ENCODE measurements around the gene SCYGR3. TPM values are rescaled to one million over a fixed set of nuclear protein-coding genes. Genes with fewer than 3 reads are reported as not detected.

Gene SCYGR3
- total RNA-seq, 1 experiment from 2014 or later: not detected

- Histone ChIP-seq H3K4me1 (peaks cover 12% of the 10 kb centered on the region; the same call in 1 of the 2 replicates), H3K9me3 (no peaks in the 10 kb centered on the region), H3K27me3 (replicated peaks; ENCODE audit: control insufficient read depth, insufficient read depth, low read length) (no peaks in the 10 kb centered on the region), H3K36me3 (ENCODE audit: control insufficient read depth, insufficient read depth, low read length) (no peaks in the 10 kb centered on the region), H3K4me3 (ENCODE audit: low read depth, low read length) (no peak overlapping the region)
- H3K27me3 Mint-ChIP-seq (ENCODE audit: insufficient read depth, unreplicated experiment): no peaks in the 10 kb centered on the region
- H3K36me3 Mint-ChIP-seq (ENCODE audit: insufficient read depth, unreplicated experiment): peaks cover 9% of the 10 kb centered on the region
- H3K9me3 Mint-ChIP-seq (ENCODE audit: unreplicated experiment): no peaks in the 10 kb centered on the region
- ChIA-PET POLR2A (no interaction called here), CTCF (no interaction called here)
- TF ChIP-seq CTCF (IDR thresholded peaks at IDR 0.05; ENCODE audit: insufficient read depth in 1 of 2, low read depth in 1 of 2, low read length in 1 of 2, severe bottlenecking in 1 of 2, unreplicated experiment in 1 of 2): no peak
- no peak overlapping the region for H3K4me3 Mint-ChIP-seq (ENCODE audit: unreplicated experiment)
- DNase-seq: no peak
- BruUV-seq (replicated peaks): no TSS peak
- no peak overlapping the region for H3K27ac Mint-ChIP-seq (ENCODE audit: unreplicated experiment)
- intact Hi-C loops (cut with micrococcal nuclease; ENCODE audit: unreplicated experiment): loop anchor here (5.0 to 10.0 kb wide), 3 partner anchors 169 to 441 kb away; no protein-coding TSS in a partner anchor
- peaks cover 20% of the 10 kb centered on the region for H3K4me1 Mint-ChIP-seq (ENCODE audit: low read depth, unreplicated experiment)
Observed at GRCh38 chr2:227576110-227576509, 38.5 kb downstream of the SCYGR3 start.

- Mint-ChIP-seq H3K36me3 (ENCODE audit: insufficient read depth, unreplicated experiment) (peaks cover 33% of the 10 kb centered on the region), H3K9me3 (ENCODE audit: unreplicated experiment) (no peaks in the 10 kb centered on the region), H3K4me1 (ENCODE audit: low read depth, unreplicated experiment) (no peaks in the 10 kb centered on the region), H3K27me3 (ENCODE audit: insufficient read depth, unreplicated experiment) (no peaks in the 10 kb centered on the region), H3K27ac (ENCODE audit: unreplicated experiment) (peak overlapping the region; percentile 9), H3K4me3 (ENCODE audit: unreplicated experiment) (no peak overlapping the region)
- no peaks in the 10 kb centered on the region for H3K9me3 ChIP-seq
- H3K4me3 ChIP-seq (ENCODE audit: low read depth, low read length): no peak overlapping the region
- no TSS peak for BruUV-seq (replicated peaks)
- ChIA-PET POLR2A (no interaction called here), CTCF (no interaction called here)
- DNase-seq: no peak
- TF ChIP-seq CTCF (IDR thresholded peaks at IDR 0.05; ENCODE audit: insufficient read depth in 1 of 2, low read depth in 1 of 2, low read length in 1 of 2, severe bottlenecking in 1 of 2, unreplicated experiment in 1 of 2): no peak
- H3K27me3 ChIP-seq (replicated peaks; ENCODE audit: control insufficient read depth, insufficient read depth, low read length): no peaks in the 10 kb centered on the region
- H3K36me3 ChIP-seq (ENCODE audit: control insufficient read depth, insufficient read depth, low read length): no peaks in the 10 kb centered on the region
- intact Hi-C loops (cut with micrococcal nuclease; ENCODE audit: unreplicated experiment): loop anchor here (10.0 kb wide), 1 partner anchor 436 kb away; no protein-coding TSS in a partner anchor
- no peaks in the 10 kb centered on the region for H3K4me1 ChIP-seq
Observed at GRCh38 chr2:227570615-227571014, 44.0 kb downstream of the SCYGR3 start.

- DNase-seq: no peak
- intact Hi-C loops (cut with micrococcal nuclease; ENCODE audit: unreplicated experiment): no loop called here
- H3K36me3 Mint-ChIP-seq (ENCODE audit: insufficient read depth, unreplicated experiment): peaks cover 42% of the 10 kb centered on the region
- no peaks in the 10 kb centered on the region for H3K36me3 ChIP-seq (ENCODE audit: control insufficient read depth, insufficient read depth, low read length)
- H3K9me3 ChIP-seq: no peaks in the 10 kb centered on the region
- H3K27me3 Mint-ChIP-seq (ENCODE audit: insufficient read depth, unreplicated experiment): no peaks in the 10 kb centered on the region
- no peaks in the 10 kb centered on the region for H3K9me3 Mint-ChIP-seq (ENCODE audit: unreplicated experiment)
- no peaks in the 10 kb centered on the region for H3K4me1 ChIP-seq
- no peak overlapping the region for H3K4me3 ChIP-seq (ENCODE audit: low read depth, low read length)
- H3K27me3 ChIP-seq (replicated peaks; ENCODE audit: control insufficient read depth, insufficient read depth, low read length): no peaks in the 10 kb centered on the region
- ChIA-PET CTCF (no interaction called here), POLR2A (interaction anchor here (0.7 kb wide), 1 partner anchor 32 kb away, joined by 3 read pairs; no protein-coding TSS in a partner anchor)
- BruUV-seq (replicated peaks): no TSS peak
- no peak for TF ChIP-seq CTCF (IDR thresholded peaks at IDR 0.05; ENCODE audit: insufficient read depth in 1 of 2, low read depth in 1 of 2, low read length in 1 of 2, severe bottlenecking in 1 of 2, unreplicated experiment in 1 of 2)
- H3K4me1 Mint-ChIP-seq (ENCODE audit: low read depth, unreplicated experiment): no peaks in the 10 kb centered on the region
- no peak overlapping the region for H3K27ac Mint-ChIP-seq (ENCODE audit: unreplicated experiment)
- H3K4me3 Mint-ChIP-seq (ENCODE audit: unreplicated experiment): no peak overlapping the region
Observed at GRCh38 chr2:227568852-227569169, 45.8 kb downstream of the SCYGR3 start.

All from Caco-2 (cell line).